Esophagus squamous epithelium (tissue), 5 donors: ENCODE results near the gene PTPRM. TPM values are rescaled to one million over a fixed set of nuclear protein-coding genes. Genes with fewer than 3 reads are reported as not detected.

Experiments
- DNase-seq: peaks from one replicate; lab custom pipeline; 2025; lab: John Stamatoyannopoulos, UW
- H3K27ac ChIP-seq, 4 donors: fragments of 200-600 bp; sonication (generic); one replicate each; pipeline ENCODE4 v1.5.1; 2016 to 2019; ENCODE audit warnings: mild to moderate bottlenecking in 1 of 4
- H3K27me3 ChIP-seq, 4 donors: fragments of 200-600 bp; sonication (generic); 1 replicate in 3 of 4; 2 replicates in 1 of 4; pipeline versions ENCODE4 v1.5.1 to v1.6.0; 2017 to 2021; ENCODE audit warnings: antibody characterized with exemption in 1 of 4
- H3K36me3 ChIP-seq, 3 donors: fragments of 200-600 bp; sonication (generic); one replicate each; pipeline ENCODE4 v1.5.1; 2016 to 2019
- H3K4me1 ChIP-seq, 3 donors: fragments of 200-600 bp; sonication (generic); one replicate each; pipeline ENCODE4 v1.5.1; 2017 to 2019
- H3K4me3 ChIP-seq, 4 donors: fragments of 200-600 bp; sonication (generic); 1 replicate in 3 of 4; 2 replicates in 1 of 4; pipeline ENCODE4 v1.5.1; 2016 to 2019; ENCODE audit warnings: mild to moderate bottlenecking in 2 of 4, moderate library complexity in 1 of 4
- H3K9me3 ChIP-seq, 3 donors: fragments of 200-600 bp; sonication (generic); one replicate each; pipeline ENCODE4 v1.5.1; 2016 to 2019
- POLR2A ChIP-seq, 4 donors: fragments of 450-650 bp; IDR thresholded peaks; one replicate each; pipeline ENCODE4 v1.6.1; 2017; ENCODE audit warnings: antibody characterized with exemption in 4 of 4, mild to moderate bottlenecking in 4 of 4, moderate library complexity in 3 of 4
- WGBS, 2 donors: methylation state at CpG; one replicate each; pipeline ENCODE4 v1.1.5; 2018; 5-methylcytosine and 5-hydroxymethylcytosine counted together
- intact Hi-C: fragments of 100-400 bp; cut with DNase I; formaldehyde crosslinking; loops from one replicate; pipeline ENCODE4 v1.15.0; 2022
- total RNA-seq, 4 donors: library from RNA; depleted of rRNA; stranded (reverse); fragments of >200 nt; gene quantifications; one replicate each; pipeline ENCODE4 v1.1.0, GENCODE V29; 2016
- TF ChIP-seq, protein P1 (sequence below), 6 experiments: fragments of 450-650 bp in 4 of 6; fragments of 200-600 bp in 2 of 6; sonication (generic) in 2 of 6; IDR thresholded peaks; one replicate each; pipeline ENCODE4 v1.5.1; 2016 to 2019; ENCODE audit warnings: antibody characterized with exemption in 6 of 6, mild to moderate bottlenecking in 4 of 6, moderate library complexity in 4 of 6
- donor health status: DM: yes; HTN: yes; CAD: no.

PTPRM gene
- total RNA-seq, 4 donors from 2014 or later, result 6.5 to 38.7 (median 11.1) TPM

DNA sequence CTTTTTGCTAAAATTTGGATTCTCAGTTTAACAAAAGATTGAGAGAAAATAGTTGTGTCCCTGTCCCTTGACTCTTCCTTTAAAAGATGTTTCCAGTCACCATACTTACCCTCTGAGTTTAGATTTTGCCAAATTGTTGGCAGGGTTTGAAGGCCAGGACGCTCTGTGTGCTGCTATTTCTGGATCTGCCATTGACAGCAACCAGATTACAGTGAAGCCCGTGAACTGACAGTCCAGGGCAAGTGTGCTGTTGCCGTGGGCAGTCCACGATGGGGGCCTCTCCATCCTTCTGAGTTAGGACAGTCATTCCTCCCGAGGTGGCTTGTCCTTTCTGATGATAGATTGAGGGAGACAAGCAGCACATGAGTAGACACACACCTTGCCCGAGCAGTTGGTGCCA, 89.9 kb downstream of the PTPRM start:
- Histone ChIP-seq H3K36me3 (no peaks in the 10 kb centered on the region), H3K4me1 (no peaks in the 10 kb centered on the region), H3K9me3 (no peaks in the 10 kb centered on the region), H3K27me3 (no peaks in the 10 kb centered on the region), H3K27ac (no peak overlapping the region), H3K4me3 (no peak overlapping the region)
- no peak for TF ChIP-seq POLR2A (IDR thresholded peaks at IDR 0.05)
- TF ChIP-seq, protein P1, sequence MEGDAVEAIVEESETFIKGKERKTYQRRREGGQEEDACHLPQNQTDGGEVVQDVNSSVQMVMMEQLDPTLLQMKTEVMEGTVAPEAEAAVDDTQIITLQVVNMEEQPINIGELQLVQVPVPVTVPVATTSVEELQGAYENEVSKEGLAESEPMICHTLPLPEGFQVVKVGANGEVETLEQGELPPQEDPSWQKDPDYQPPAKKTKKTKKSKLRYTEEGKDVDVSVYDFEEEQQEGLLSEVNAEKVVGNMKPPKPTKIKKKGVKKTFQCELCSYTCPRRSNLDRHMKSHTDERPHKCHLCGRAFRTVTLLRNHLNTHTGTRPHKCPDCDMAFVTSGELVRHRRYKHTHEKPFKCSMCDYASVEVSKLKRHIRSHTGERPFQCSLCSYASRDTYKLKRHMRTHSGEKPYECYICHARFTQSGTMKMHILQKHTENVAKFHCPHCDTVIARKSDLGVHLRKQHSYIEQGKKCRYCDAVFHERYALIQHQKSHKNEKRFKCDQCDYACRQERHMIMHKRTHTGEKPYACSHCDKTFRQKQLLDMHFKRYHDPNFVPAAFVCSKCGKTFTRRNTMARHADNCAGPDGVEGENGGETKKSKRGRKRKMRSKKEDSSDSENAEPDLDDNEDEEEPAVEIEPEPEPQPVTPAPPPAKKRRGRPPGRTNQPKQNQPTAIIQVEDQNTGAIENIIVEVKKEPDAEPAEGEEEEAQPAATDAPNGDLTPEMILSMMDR (IDR thresholded peaks at IDR 0.05), result no peak
- intact Hi-C loops, result no loop called here
- DNase-seq, result no peak
- 63 to 71% methylated on average over 6 of the region's 6 CpGs for WGBS, 2 donors

DNA sequence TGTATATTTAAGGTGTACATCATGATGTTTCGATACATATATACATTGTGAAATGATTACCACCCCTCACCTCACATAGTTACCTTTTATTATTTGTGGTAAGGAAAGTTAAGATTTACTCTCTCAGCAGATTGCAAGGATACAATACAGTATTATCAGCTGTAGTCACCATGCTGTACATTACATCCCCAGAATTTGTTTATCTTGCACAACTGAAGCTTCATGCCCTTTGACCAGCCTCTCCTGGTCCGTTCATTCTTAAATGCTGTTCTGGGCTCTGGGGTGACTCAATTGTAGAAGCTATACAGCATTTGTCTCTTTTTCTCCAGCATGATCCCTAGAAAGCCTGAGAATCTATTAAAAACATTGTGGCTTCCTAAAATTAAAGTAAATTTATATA, 90.8 kb downstream of the PTPRM start:
- no peaks in the 10 kb centered on the region for H3K4me1 ChIP-seq
- H3K36me3 ChIP-seq, result no peaks in the 10 kb centered on the region
- 73 to 90% methylated on average over 2 of the region's 2 CpGs for WGBS, 2 donors
- H3K27ac ChIP-seq, result no peak overlapping the region
- no peak for TF ChIP-seq POLR2A (IDR thresholded peaks at IDR 0.05)
- TF ChIP-seq, protein P1 (IDR thresholded peaks at IDR 0.05), result no peak
- H3K27me3 ChIP-seq, result no peaks in the 10 kb centered on the region
- H3K9me3 ChIP-seq, result no peaks in the 10 kb centered on the region
- no peak for DNase-seq
- intact Hi-C loops, result no loop called here
- no peak overlapping the region for H3K4me3 ChIP-seq

DNA sequence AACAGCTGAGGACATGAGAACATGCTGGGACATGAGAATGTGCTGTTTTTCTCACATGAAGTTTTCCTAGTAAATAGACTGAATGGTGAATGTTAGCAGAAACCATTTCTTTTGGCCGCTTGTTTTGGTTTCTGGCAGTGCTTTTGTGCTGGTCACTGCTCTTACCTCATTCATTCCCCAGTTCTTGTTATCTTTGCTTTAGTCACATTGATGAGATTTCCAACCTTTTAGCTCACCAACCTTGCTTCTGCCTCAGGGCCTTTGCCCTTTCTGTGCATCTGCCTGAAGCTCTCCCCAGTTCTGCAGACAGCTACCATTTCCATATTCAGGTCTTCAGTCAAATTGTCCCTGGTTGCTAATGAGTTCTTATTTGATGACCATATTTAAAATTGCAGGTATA, 91.6 kb downstream of the PTPRM start:
- no peaks in the 10 kb centered on the region for H3K27me3 ChIP-seq
- WGBS, 2 donors, result 67 to 80% methylated on average over 1 of the region's 1 CpG
- H3K36me3 ChIP-seq, result no peaks in the 10 kb centered on the region
- H3K9me3 ChIP-seq, result no peaks in the 10 kb centered on the region
- no peak for DNase-seq
- H3K4me1 ChIP-seq, result no peaks in the 10 kb centered on the region
- intact Hi-C loops, result no loop called here
- no peak overlapping the region for H3K4me3 ChIP-seq
- TF ChIP-seq POLR2A (IDR thresholded peaks at IDR 0.05), result no peak
- TF ChIP-seq, protein P1 (IDR thresholded peaks at IDR 0.05), result no peak
- no peak overlapping the region for H3K27ac ChIP-seq

DNA sequence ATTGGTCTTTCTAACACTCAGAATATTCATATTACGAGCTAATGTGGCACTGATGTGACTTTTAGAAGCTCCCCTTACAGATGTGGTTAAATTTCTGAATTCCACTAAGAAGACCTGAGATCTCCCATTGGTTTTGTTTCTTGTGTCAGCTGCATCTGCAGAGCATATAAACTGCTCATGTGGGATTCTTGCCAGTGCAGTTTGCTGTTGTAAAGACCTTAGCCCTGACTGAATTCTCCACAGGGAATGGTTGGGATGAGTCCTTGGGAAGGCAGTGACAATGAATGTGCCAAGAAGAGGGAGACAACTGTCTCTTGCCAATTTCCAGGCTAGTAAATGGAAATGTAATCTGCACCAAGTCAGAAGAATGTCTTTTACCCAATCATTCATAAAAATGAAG, 94.1 kb downstream of the PTPRM start:
- no peaks in the 10 kb centered on the region for H3K9me3 ChIP-seq
- TF ChIP-seq, protein P1 (IDR thresholded peaks at IDR 0.05), result no peak
- TF ChIP-seq POLR2A (IDR thresholded peaks at IDR 0.05), result no peak
- whole genome bisulfite sequencing, 2 donors, result 44 to 77% methylated on average over 1 of the region's 1 CpG
- no peaks in the 10 kb centered on the region for H3K27me3 ChIP-seq
- no peak for DNase-seq
- intact Hi-C loops, result no loop called here
- H3K36me3 ChIP-seq, result no peaks in the 10 kb centered on the region
- no peak overlapping the region for H3K4me3 ChIP-seq
- H3K4me1 ChIP-seq, result no peaks in the 10 kb centered on the region
- H3K27ac ChIP-seq, result no peak overlapping the region

DNA sequence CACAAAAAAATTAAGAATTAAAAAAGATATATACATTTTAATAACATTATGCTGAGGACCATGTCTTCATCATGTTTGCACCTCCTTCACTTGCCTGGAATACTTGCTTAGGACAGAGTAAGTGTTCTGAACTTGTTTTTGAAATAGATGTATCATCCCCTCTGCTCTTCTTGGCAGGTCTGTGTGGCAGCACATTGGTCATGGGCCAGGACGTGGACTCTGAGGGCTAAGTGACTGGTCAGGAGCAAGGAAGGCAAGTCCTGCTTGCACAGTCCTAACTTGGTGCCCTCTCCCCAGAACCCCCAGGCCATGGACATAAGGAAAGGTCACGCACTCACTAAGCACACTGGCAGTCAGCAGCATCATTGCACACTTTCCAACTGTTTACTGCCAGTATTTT, 95.8 kb downstream of the PTPRM start:
- 80 to 83% methylated on average over 1 of the region's 2 CpGs for WGBS, 2 donors
- H3K36me3 ChIP-seq, result no peaks in the 10 kb centered on the region
- no peaks in the 10 kb centered on the region for H3K4me1 ChIP-seq
- no peak overlapping the region for H3K4me3 ChIP-seq
- intact Hi-C loops, result no loop called here
- no peaks in the 10 kb centered on the region for H3K27me3 ChIP-seq
- no peak overlapping the region for H3K27ac ChIP-seq
- DNase-seq, result no peak
- TF ChIP-seq POLR2A (IDR thresholded peaks at IDR 0.05), result no peak
- H3K9me3 ChIP-seq, result no peaks in the 10 kb centered on the region
